ENCODE data around the gene SMIM41. TPM values are rescaled to one million over a fixed set of nuclear protein-coding genes. Genes with fewer than 3 reads are reported as not detected.

SMIM41 gene
- total and polyA plus RNA-seq, 2 donors from 2014 or later, result 0.31 TPM; not detected in 1

DNA sequence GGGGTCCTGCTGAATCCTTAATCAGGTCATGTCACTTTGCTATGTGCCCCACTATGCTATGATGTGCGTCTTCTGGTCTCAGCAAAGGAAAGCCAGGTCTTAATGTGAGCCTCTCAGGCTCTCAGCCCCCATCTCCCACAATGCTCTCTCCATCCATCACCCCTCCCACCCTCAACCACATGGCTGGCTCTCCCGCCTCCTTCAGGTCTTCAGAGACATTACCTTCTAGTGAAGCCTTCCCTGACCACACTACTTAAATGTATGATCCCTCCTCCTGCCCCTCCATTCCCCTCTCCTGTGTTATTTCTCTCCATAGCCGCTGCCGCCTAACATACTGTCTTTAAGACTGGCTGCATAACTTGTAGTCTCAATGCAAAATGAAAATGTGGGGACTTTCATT lies 61.8 kb downstream of the SMIM41 start:
- H3K27ac ChIP-seq (ENCODE audit: low read depth in 2 of 2, low read length in 2 of 2), result no peak overlapping the region
- TF ChIP-seq, protein P1, sequence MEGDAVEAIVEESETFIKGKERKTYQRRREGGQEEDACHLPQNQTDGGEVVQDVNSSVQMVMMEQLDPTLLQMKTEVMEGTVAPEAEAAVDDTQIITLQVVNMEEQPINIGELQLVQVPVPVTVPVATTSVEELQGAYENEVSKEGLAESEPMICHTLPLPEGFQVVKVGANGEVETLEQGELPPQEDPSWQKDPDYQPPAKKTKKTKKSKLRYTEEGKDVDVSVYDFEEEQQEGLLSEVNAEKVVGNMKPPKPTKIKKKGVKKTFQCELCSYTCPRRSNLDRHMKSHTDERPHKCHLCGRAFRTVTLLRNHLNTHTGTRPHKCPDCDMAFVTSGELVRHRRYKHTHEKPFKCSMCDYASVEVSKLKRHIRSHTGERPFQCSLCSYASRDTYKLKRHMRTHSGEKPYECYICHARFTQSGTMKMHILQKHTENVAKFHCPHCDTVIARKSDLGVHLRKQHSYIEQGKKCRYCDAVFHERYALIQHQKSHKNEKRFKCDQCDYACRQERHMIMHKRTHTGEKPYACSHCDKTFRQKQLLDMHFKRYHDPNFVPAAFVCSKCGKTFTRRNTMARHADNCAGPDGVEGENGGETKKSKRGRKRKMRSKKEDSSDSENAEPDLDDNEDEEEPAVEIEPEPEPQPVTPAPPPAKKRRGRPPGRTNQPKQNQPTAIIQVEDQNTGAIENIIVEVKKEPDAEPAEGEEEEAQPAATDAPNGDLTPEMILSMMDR (IDR thresholded peaks at IDR 0.05; ENCODE audit: borderline replicate concordance, extremely low read depth, insufficient read depth), result no peak
- H3K36me3 ChIP-seq (ENCODE audit: control insufficient read depth in 2 of 3, insufficient read depth in 3 of 3, low read length in 3 of 3), result no peaks in the 10 kb centered on the region
- H3K4me3 ChIP-seq (ENCODE audit: low read length in 3 of 3), result no peak overlapping the region
- H3K9ac ChIP-seq (ENCODE audit: low read length in 3 of 3), result no peak overlapping the region
- H3K27me3 ChIP-seq (ENCODE audit: control insufficient read depth, insufficient read depth, low read length), result no peaks in the 10 kb centered on the region
- intact Hi-C loops (cut with DNase I), result no loop called here
- H3K9me3 ChIP-seq (ENCODE audit: control insufficient read depth in 2 of 3, insufficient read depth in 1 of 3, low read length in 3 of 3), result no peaks in the 10 kb centered on the region
- DNase-seq, result no peak
- no peak for FAIRE-seq
- no peaks in the 10 kb centered on the region for H3K4me1 ChIP-seq (ENCODE audit: control insufficient read depth in 2 of 3, insufficient read depth in 2 of 3, low read depth in 1 of 3, low read length in 3 of 3)

DNA sequence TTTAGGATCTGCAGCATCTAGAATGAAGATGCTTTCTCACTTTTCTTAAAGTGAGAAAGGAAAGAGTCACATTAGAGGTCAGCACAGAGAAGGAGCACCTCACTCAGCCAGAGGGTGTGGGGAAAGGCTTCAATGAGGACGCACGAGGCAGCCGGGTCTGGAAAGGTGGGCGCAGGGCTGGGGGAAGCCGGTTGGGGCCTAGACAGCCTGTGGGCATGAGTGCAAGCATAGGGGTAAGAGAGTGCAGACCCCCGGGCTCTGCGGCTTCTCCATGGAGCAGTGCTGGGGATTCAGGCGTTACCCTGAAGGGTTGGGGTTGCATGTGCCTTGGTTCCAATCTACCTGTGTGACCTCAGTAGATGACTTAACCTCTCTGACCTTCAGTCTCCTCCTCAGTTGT lies 62.4 kb downstream of the SMIM41 start:
- FAIRE-seq (no peak), DNase-seq (no peak)
- Histone ChIP-seq H3K27ac (ENCODE audit: low read depth in 2 of 2, low read length in 2 of 2) (no peak overlapping the region), H3K4me3 (ENCODE audit: low read length in 3 of 3) (no peak overlapping the region), H3K9me3 (ENCODE audit: control insufficient read depth in 2 of 3, insufficient read depth in 1 of 3, low read length in 3 of 3) (no peaks in the 10 kb centered on the region), H3K9ac (ENCODE audit: low read length in 3 of 3) (no peak overlapping the region), H3K27me3 (ENCODE audit: control insufficient read depth, insufficient read depth, low read length) (no peaks in the 10 kb centered on the region), H3K36me3 (ENCODE audit: control insufficient read depth in 2 of 3, insufficient read depth in 3 of 3, low read length in 3 of 3) (no peaks in the 10 kb centered on the region), H3K4me1 (ENCODE audit: control insufficient read depth in 2 of 3, insufficient read depth in 2 of 3, low read depth in 1 of 3, low read length in 3 of 3) (peaks cover 0 to 2% (median 0%) of the 10 kb centered on the region in 3 donors)
- intact Hi-C loops (cut with DNase I), result no loop called here
- TF ChIP-seq, protein P1 (IDR thresholded peaks at IDR 0.05; ENCODE audit: borderline replicate concordance, extremely low read depth, insufficient read depth), result no peak

DNA sequence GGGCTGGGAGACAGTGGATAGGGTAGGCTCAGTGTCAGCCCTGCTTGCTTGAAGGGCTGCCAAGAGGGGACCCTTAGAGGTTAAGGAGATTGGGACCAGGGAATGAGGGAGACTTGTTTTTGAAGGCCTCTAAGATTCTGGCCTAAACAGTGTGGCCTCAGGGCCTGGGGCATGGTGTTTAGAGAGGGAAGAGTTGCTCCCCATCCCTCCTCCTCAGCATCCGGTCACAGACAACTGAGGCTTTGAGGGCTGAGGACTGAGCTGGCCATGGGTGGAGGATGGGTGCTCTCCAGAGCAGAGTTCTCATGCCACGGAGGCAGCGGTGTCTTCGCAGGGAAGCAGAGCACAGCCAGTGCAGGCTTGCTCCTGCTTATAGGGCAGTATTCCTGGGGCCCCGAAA lies 62.9 kb downstream of the SMIM41 start:
- Histone ChIP-seq H3K27me3 (ENCODE audit: control insufficient read depth, insufficient read depth, low read length) (no peaks in the 10 kb centered on the region), H3K9me3 (ENCODE audit: control insufficient read depth in 2 of 3, insufficient read depth in 1 of 3, low read length in 3 of 3) (no peaks in the 10 kb centered on the region), H3K9ac (ENCODE audit: low read length in 3 of 3) (no peak overlapping the region), H3K36me3 (ENCODE audit: control insufficient read depth in 2 of 3, insufficient read depth in 3 of 3, low read length in 3 of 3) (no peaks in the 10 kb centered on the region), H3K27ac (ENCODE audit: low read depth in 2 of 2, low read length in 2 of 2) (no peak overlapping the region), H3K4me1 (ENCODE audit: control insufficient read depth in 2 of 3, insufficient read depth in 2 of 3, low read depth in 1 of 3, low read length in 3 of 3) (peaks cover 0 to 5% (median 0%) of the 10 kb centered on the region in 3 donors), H3K4me3 (ENCODE audit: low read length in 3 of 3) (no peak overlapping the region)
- no peak for FAIRE-seq
- intact Hi-C loops (cut with DNase I), result no loop called here
- no peak for DNase-seq
- TF ChIP-seq, protein P1 (IDR thresholded peaks at IDR 0.05; ENCODE audit: borderline replicate concordance, extremely low read depth, insufficient read depth), result no peak
